Measurements from ENCODE around the gene VAV3.
A peak's percentile ranks its signal among the peaks of the same experiment; 100 is the strongest.

VAV3 gene

GRCh38 chr1:107620753-107621152 is 344.2 kb downstream of the VAV3 start:
- no peak for DNase-seq

GRCh38 chr1:107618539-107618938 is 346.4 kb downstream of the VAV3 start:
- no peak for DNase-seq

- DNase-seq, result no peak
Measured at GRCh38 chr1:107617921-107618320, 347.1 kb downstream of the VAV3 start.

GRCh38 chr1:107617456-107617855 is 347.5 kb downstream of the VAV3 start:
- DNase-seq, result no peak

- no peak for DNase-seq
Measured at GRCh38 chr1:107609808-107610207, 355.2 kb downstream of the VAV3 start.

GRCh38 chr1:107604825-107605224 is 360.2 kb downstream of the VAV3 start:
- DNase-seq, result no peak

- no peak for DNase-seq
Measured at GRCh38 chr1:107600607-107601160, 364.3 kb downstream of the VAV3 start.

GRCh38 chr1:107599220-107599619 is 365.8 kb downstream of the VAV3 start:
- DNase-seq, result no peak

GRCh38 chr1:107597290-107597689 is 367.7 kb downstream of the VAV3 start:
- DNase-seq, result no peak

GRCh38 chr1:107594536-107594935 is 370.4 kb downstream of the VAV3 start:
- no peak for DNase-seq

- peak; percentile 6 for DNase-seq
Measured at GRCh38 chr1:107593501-107594209, 371.3 kb downstream of the VAV3 start.

- DNase-seq, result peak; percentile 32
Measured at GRCh38 chr1:107590900-107591622, 373.9 kb downstream of the VAV3 start.

GRCh38 chr1:107590087-107590486 is 374.9 kb downstream of the VAV3 start:
- DNase-seq, result no peak

- no peak for DNase-seq
Measured at GRCh38 chr1:107588321-107588720, 376.7 kb downstream of the VAV3 start.

- no peak for DNase-seq
Measured at GRCh38 chr1:107575226-107575625, 389.8 kb downstream of the VAV3 start.

- no peak for DNase-seq
Measured at GRCh38 chr1:107574044-107574443, 390.9 kb downstream of the VAV3 start.

- no peak for DNase-seq
Measured at GRCh38 chr1:107572674-107573211, 392.2 kb downstream of the VAV3 start.

- no peak for DNase-seq
Measured at GRCh38 chr1:107570768-107571167, 394.2 kb downstream of the VAV3 start.

- DNase-seq, result no peak
Measured at GRCh38 chr1:107563441-107563840, 401.5 kb downstream of the VAV3 start.

GRCh38 chr1:107559881-107560280 is 405.1 kb downstream of the VAV3 start:
- no peak for DNase-seq

GRCh38 chr1:107557095-107557494 is 407.9 kb downstream of the VAV3 start:
- no peak for DNase-seq

GRCh38 chr1:107555578-107555977 is 409.4 kb downstream of the VAV3 start:
- DNase-seq, result no peak

GRCh38 chr1:107552781-107553180 is 412.2 kb downstream of the VAV3 start:
- no peak for DNase-seq

GRCh38 chr1:107551456-107551855 is 413.5 kb downstream of the VAV3 start:
- DNase-seq, result no peak

Data from inflammatory macrophage treated with lipopolysaccharide for 4 hours (primary cell).